GM12864 (cell line): ENCODE results near the gene TEKT5.

Experiments used
- DNase-seq: peaks from one replicate; pipeline ENCODE4 v3.0.0-alpha.2; 2011; ENCODE audit warnings: low read depth
- H3K4me3 ChIP-seq: 2 replicates; pipeline ENCODE4 v1.5.1; 2011; ENCODE audit warnings: mild to moderate bottlenecking, low read depth, low read length, control low read depth
- CTCF ChIP-seq: IDR thresholded peaks from 2 replicates; pipeline ENCODE4 v1.5.1; 2011; ENCODE audit warnings: low read depth, mild to moderate bottlenecking, moderate library complexity, low read length, control low read depth, inconsistent platforms; ENCODE audit errors: missing control alignments

TEKT5 gene

DNA sequence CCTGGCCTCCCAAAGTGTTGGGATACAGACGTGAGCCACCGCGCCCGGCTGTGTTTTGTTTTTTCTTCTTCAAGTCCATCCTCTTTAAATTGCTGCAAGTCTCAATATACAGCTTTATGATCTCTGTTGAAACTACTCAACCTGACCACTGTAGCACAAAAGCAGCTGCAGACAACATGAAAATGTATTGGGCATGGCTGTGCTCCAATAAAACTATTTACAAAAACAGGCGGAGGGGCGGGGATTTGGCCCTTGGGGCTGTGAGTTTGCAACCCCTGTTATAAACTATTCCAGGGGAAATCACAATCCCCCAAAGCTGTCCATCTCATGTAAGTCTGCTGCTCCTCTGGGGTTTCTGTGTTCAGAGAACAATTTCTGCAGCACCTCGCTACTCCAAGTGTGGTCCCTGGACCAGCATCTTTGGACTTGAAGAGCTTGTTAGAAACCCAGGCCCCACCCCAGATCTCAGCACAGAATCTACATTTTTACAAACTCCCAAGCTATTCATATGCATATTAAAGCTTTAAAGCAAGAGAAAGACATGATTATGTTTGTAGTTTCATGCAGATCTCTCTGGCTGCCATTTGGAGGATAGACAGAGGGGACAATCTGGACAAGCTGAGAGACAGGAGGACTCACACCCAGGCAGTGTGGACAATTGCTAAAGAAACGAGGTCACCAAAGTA is 33.6 kb downstream of the TEKT5 start:
- TF ChIP-seq CTCF = no peak
- no peak for DNase-seq
- no peak overlapping the region for H3K4me3 ChIP-seq

GRCh38 chr16:10658943-10659342 is 35.8 kb downstream of the TEKT5 start:
- no peak overlapping the region for H3K4me3 ChIP-seq
- TF ChIP-seq CTCF = no peak
- DNase-seq = no peak

GRCh38 chr16:10657925-10658324 is 36.8 kb downstream of the TEKT5 start:
- no peak for TF ChIP-seq CTCF
- no peak overlapping the region for H3K4me3 ChIP-seq
- no peak for DNase-seq

GRCh38 chr16:10656618-10657017 is 38.1 kb downstream of the TEKT5 start:
- H3K4me3 ChIP-seq = no peak overlapping the region
- no peak for TF ChIP-seq CTCF
- no peak for DNase-seq

GRCh38 chr16:10655415-10655977 is 39.2 kb downstream of the TEKT5 start:
- DNase-seq = no peak
- H3K4me3 ChIP-seq = no peak overlapping the region
- no peak for TF ChIP-seq CTCF

- DNase-seq = no peak
- H3K4me3 ChIP-seq = no peak overlapping the region
- TF ChIP-seq CTCF = no peak
These were observed 39.9 kb downstream of the TEKT5 start for GRCh38 chr16:10654592-10655414.
